Measurements from ENCODE around the gene VPS26B.

Gene VPS26B

DNA sequence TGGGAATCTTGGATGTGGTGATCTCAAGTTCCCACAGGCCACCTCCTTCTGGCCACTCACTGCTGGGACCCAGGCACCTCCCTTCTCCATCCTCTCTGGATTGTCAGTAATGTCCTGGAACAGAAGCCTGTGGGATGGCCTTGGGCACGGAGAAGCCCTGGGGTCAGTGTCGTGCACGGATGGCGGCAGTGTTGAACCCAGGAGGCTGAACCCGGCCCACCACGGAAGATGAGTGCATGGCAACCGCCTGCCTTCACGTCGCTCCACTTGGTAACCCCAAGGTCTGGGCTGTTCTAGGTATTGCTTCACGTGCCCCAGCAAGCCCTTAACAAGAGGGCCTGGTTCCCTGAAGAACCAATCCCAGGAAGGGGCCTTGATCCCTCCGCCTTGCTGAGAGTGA, 21.6 kb downstream of the VPS26B start:
- TF ChIP-seq GABPA (IDR thresholded peaks at IDR 0.05; ENCODE audit: low read depth) = no peak
- TF ChIP-seq, protein P1, sequence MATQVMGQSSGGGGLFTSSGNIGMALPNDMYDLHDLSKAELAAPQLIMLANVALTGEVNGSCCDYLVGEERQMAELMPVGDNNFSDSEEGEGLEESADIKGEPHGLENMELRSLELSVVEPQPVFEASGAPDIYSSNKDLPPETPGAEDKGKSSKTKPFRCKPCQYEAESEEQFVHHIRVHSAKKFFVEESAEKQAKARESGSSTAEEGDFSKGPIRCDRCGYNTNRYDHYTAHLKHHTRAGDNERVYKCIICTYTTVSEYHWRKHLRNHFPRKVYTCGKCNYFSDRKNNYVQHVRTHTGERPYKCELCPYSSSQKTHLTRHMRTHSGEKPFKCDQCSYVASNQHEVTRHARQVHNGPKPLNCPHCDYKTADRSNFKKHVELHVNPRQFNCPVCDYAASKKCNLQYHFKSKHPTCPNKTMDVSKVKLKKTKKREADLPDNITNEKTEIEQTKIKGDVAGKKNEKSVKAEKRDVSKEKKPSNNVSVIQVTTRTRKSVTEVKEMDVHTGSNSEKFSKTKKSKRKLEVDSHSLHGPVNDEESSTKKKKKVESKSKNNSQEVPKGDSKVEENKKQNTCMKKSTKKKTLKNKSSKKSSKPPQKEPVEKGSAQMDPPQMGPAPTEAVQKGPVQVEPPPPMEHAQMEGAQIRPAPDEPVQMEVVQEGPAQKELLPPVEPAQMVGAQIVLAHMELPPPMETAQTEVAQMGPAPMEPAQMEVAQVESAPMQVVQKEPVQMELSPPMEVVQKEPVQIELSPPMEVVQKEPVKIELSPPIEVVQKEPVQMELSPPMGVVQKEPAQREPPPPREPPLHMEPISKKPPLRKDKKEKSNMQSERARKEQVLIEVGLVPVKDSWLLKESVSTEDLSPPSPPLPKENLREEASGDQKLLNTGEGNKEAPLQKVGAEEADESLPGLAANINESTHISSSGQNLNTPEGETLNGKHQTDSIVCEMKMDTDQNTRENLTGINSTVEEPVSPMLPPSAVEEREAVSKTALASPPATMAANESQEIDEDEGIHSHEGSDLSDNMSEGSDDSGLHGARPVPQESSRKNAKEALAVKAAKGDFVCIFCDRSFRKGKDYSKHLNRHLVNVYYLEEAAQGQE (IDR thresholded peaks at IDR 0.05; ENCODE audit: insufficient replicate concordance, low read depth) = no peak
- H3K27ac ChIP-seq (replicated peaks) = no peak overlapping the region
- DNase-seq (ENCODE audit: low read depth in 1 of 2, low spot score in 1 of 2) = no peak

DNA sequence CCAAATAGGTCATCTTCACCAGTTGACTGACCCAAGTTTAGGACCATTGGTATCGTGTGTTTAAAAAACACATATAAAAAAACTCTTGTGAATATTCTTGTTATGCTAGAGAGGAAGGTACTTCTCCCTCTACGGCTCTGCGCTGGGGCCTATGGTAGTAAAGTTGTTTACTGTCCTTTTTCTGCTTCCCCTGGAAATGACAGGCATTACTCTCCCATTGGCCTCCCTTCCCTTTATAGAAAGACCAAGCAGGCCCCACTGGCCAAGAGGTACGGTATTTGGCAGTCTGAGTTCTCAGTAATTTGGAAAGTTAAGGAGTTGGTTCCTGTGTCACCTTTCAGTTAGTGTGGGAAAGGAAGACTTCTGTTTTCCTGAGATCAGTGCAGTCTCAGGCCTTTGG, 22.2 kb downstream of the VPS26B start:
- Histone ChIP-seq H3K27me3 (ENCODE audit: insufficient read depth, poor library complexity, severe bottlenecking) (no peaks in the 10 kb centered on the region), H3K27ac (replicated peaks) (no peak overlapping the region), H3K4me3 (replicated peaks; ENCODE audit: insufficient read depth, low read length) (no peak overlapping the region)
- TF ChIP-seq, protein P1 (IDR thresholded peaks at IDR 0.05; ENCODE audit: insufficient replicate concordance, low read depth) = no peak
- TF ChIP-seq GABPA (IDR thresholded peaks at IDR 0.05; ENCODE audit: low read depth) = no peak
- TF ChIP-seq POLR2AphosphoS5 (IDR thresholded peaks at IDR 0.05; ENCODE audit: low read depth) = no peak
- TF ChIP-seq SPI1 (IDR thresholded peaks at IDR 0.05; ENCODE audit: borderline replicate concordance, low read depth) = no peak
- TF ChIP-seq, protein P2, sequence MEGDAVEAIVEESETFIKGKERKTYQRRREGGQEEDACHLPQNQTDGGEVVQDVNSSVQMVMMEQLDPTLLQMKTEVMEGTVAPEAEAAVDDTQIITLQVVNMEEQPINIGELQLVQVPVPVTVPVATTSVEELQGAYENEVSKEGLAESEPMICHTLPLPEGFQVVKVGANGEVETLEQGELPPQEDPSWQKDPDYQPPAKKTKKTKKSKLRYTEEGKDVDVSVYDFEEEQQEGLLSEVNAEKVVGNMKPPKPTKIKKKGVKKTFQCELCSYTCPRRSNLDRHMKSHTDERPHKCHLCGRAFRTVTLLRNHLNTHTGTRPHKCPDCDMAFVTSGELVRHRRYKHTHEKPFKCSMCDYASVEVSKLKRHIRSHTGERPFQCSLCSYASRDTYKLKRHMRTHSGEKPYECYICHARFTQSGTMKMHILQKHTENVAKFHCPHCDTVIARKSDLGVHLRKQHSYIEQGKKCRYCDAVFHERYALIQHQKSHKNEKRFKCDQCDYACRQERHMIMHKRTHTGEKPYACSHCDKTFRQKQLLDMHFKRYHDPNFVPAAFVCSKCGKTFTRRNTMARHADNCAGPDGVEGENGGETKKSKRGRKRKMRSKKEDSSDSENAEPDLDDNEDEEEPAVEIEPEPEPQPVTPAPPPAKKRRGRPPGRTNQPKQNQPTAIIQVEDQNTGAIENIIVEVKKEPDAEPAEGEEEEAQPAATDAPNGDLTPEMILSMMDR (IDR thresholded peaks at IDR 0.05; ENCODE audit: insufficient read depth, low read length) = no peak
- no peak for DNase-seq (ENCODE audit: low read depth in 1 of 2, low spot score in 1 of 2)

More for the DNA sequence above, 21.6 kb downstream of the VPS26B start:
- no peak overlapping the region for H3K4me3 ChIP-seq (replicated peaks; ENCODE audit: insufficient read depth, low read length)
- no peaks in the 10 kb centered on the region for H3K27me3 ChIP-seq (ENCODE audit: insufficient read depth, poor library complexity, severe bottlenecking)

DNA sequence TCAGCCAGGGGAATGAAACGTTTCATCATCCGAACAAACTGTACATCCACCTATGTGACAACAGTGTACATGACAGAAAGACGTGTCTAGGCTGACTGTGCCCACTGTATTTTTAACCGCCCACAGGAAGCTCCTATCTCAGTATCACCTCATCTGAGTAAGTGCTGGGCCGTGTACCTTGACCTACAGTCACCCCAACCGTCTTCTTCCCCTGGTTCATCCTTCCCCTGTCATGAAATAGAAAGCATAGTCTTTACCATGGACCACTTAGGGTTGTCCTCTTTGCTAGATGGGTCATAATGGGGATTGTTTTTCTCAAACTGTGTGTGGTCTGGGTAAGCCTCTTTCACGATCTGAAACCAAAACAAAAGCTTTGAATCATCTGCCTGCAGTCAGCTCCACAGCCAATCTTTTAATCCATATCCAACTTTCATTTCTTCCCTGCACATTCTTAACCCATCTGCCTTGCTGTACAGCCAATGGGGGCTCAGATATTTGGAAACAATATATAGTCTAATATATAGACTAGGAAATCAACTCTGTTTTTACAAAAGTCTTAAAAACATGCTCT, 24.5 kb downstream of the VPS26B start:
- no peak overlapping the region for H3K27ac ChIP-seq (replicated peaks)
- H3K4me3 ChIP-seq (replicated peaks; ENCODE audit: insufficient read depth, low read length) = no peak overlapping the region
- no peak for DNase-seq (ENCODE audit: low read depth in 1 of 2, low spot score in 1 of 2)
- no peaks in the 10 kb centered on the region for H3K27me3 ChIP-seq (ENCODE audit: insufficient read depth, poor library complexity, severe bottlenecking)
- TF ChIP-seq SPI1 (IDR thresholded peaks at IDR 0.05; ENCODE audit: borderline replicate concordance, low read depth) (no peak), GABPA (IDR thresholded peaks at IDR 0.05; ENCODE audit: low read depth) (no peak), POLR2AphosphoS5 (IDR thresholded peaks at IDR 0.05; ENCODE audit: low read depth) (no peak)
- TF ChIP-seq, protein P1 (IDR thresholded peaks at IDR 0.05; ENCODE audit: insufficient replicate concordance, low read depth) = no peak
- TF ChIP-seq, protein P2 (IDR thresholded peaks at IDR 0.05; ENCODE audit: insufficient read depth, low read length) = no peak
